22Rv1 (cell line): ENCODE results near the gene PEAK1.

Experiments
- ZFX ChIP-seq: fragments of 450-650 bp; IDR thresholded peaks from 2 replicates; pipeline ENCODE4 v1.6.1; 2017; ENCODE audit warnings: antibody characterized with exemption, borderline replicate concordance
- TF ChIP-seq, protein P1 (sequence below): fragments of 450-650 bp; IDR thresholded peaks from 2 replicates; pipeline ENCODE4 v1.5.1; 2017; ENCODE audit warnings: mild to moderate bottlenecking

- TF ChIP-seq, protein P1, sequence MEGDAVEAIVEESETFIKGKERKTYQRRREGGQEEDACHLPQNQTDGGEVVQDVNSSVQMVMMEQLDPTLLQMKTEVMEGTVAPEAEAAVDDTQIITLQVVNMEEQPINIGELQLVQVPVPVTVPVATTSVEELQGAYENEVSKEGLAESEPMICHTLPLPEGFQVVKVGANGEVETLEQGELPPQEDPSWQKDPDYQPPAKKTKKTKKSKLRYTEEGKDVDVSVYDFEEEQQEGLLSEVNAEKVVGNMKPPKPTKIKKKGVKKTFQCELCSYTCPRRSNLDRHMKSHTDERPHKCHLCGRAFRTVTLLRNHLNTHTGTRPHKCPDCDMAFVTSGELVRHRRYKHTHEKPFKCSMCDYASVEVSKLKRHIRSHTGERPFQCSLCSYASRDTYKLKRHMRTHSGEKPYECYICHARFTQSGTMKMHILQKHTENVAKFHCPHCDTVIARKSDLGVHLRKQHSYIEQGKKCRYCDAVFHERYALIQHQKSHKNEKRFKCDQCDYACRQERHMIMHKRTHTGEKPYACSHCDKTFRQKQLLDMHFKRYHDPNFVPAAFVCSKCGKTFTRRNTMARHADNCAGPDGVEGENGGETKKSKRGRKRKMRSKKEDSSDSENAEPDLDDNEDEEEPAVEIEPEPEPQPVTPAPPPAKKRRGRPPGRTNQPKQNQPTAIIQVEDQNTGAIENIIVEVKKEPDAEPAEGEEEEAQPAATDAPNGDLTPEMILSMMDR = no peak
- TF ChIP-seq ZFX = no peak
Observed at GRCh38 chr15:77209221-77209620, 210.7 kb downstream of the PEAK1 start.
